IMR-90 (cell line): ENCODE measurements around the gene RFPL4AL1. TPM values are rescaled to one million over a fixed set of nuclear protein-coding genes. Genes with fewer than 3 reads are reported as not detected.
"Not testable (repeated sequence)": the region's sequence is repeated elsewhere in the genome, so short reads cannot be mapped to it uniquely, and the experiment has no call there.

ENCODE experiments used
- ATAC-seq: fragments of 200-7000 bp; cut with Tn5 transposase; 2 replicates; pipeline ENCODE4 v1.9.1; 2020; ENCODE audit warnings: low read depth, mild to moderate bottlenecking, moderate library complexity
- Bru-seq: library from RNA; stranded (reverse); fragments of 400-500 nt; gene quantifications from one replicate; lab custom pipeline; 2021; lab: Mats Ljungman, UMichigan
- BruChase-seq, 2 experiments: library from RNA; stranded (reverse); fragments of 400-500 nt; gene quantifications; one replicate each; lab custom pipeline; 2021; lab: Mats Ljungman, UMichigan
- BruUV-seq: library from RNA; stranded (reverse); fragments of 400-500 nt; replicated peaks from 2 replicates; lab custom pipeline; 2021; lab: Mats Ljungman, UMichigan
- CTCF ChIA-PET: fragments of 300-600 bp; formaldehyde crosslinking; extraction: SDS; loops from one replicate; lab custom pipeline; 2021; ENCODE audit warnings: antibody characterized with exemption; lab: Yijun Ruan, JAX
- POLR2A ChIA-PET: fragments of 300-600 bp; sonication (Branson Sonifier 250); formaldehyde crosslinking; loops from one replicate; lab custom pipeline; 2022; ENCODE audit warnings: antibody characterized with exemption; ENCODE audit not compliant: unreplicated experiment; lab: Charles Lee
- DNase-seq: peaks from one replicate; pipeline ENCODE4 v3.0.0; 2013
- H2AFZ ChIP-seq: replicated peaks from 2 replicates; pipeline ENCODE3; 2013; ENCODE audit warnings: low read length, mild to moderate bottlenecking; ENCODE audit not compliant: poor library complexity
- H2AK5ac ChIP-seq: 2 replicates; pipeline ENCODE4 v1.6.1; 2013; ENCODE audit warnings: low read depth, low read length, inconsistent platforms
- H2AK9ac ChIP-seq: replicated peaks from 2 replicates; pipeline ENCODE3; 2013; ENCODE audit warnings: mild to moderate bottlenecking, low read depth, low read length, moderate library complexity; ENCODE audit not compliant: poor library complexity
- H2BK120ac ChIP-seq: 2 replicates; pipeline ENCODE4 v1.6.1; 2013; ENCODE audit warnings: low read depth, low read length, inconsistent platforms
- H2BK15ac ChIP-seq: 3 replicates; pipeline ENCODE4 v1.6.1; 2013; ENCODE audit warnings: low read depth, low read length, inconsistent platforms
- H2BK20ac ChIP-seq: 2 replicates; pipeline ENCODE4 v1.6.1; 2013; ENCODE audit warnings: low read depth, mild to moderate bottlenecking, inconsistent platforms, low read length, moderate library complexity
- H2BK5ac ChIP-seq: 2 replicates; pipeline ENCODE4 v1.6.1; 2013; ENCODE audit warnings: mild to moderate bottlenecking, low read depth, low read length, inconsistent platforms; ENCODE audit not compliant: poor library complexity, severe bottlenecking
- H3K14ac ChIP-seq: replicated peaks from 2 replicates; pipeline ENCODE4 v1.6.1; 2013; ENCODE audit warnings: low read depth, low read length, inconsistent platforms
- H3K18ac ChIP-seq: 2 replicates; pipeline ENCODE4 v1.6.1; 2013; ENCODE audit warnings: low read depth, low read length, control low read depth
- H3K23ac ChIP-seq: 2 replicates; pipeline ENCODE4 v1.6.1; 2013; ENCODE audit warnings: low read depth, low read length, inconsistent platforms
- H3K27ac ChIP-seq: 2 replicates; pipeline ENCODE4 v1.5.1; 2013; ENCODE audit warnings: mild to moderate bottlenecking, control low read depth, low read length; ENCODE audit not compliant: insufficient read depth
- H3K27me3 ChIP-seq: 2 replicates; pipeline ENCODE4 v1.6.1; 2013; ENCODE audit warnings: low read length; ENCODE audit not compliant: control insufficient read depth, insufficient read depth
- H3K36me3 ChIP-seq: 2 replicates; pipeline ENCODE4 v1.6.1; 2013; ENCODE audit warnings: low read length, mixed read lengths; ENCODE audit not compliant: control insufficient read depth, insufficient read depth
- H3K4ac ChIP-seq: 2 replicates; pipeline ENCODE4 v1.6.1; 2013; ENCODE audit warnings: low read depth, low read length, inconsistent platforms
- H3K4me1 ChIP-seq: 2 replicates; pipeline ENCODE4 v1.6.1; 2013; ENCODE audit warnings: low read length, mixed read lengths; ENCODE audit not compliant: control insufficient read depth, insufficient read depth
- H3K4me2 ChIP-seq: 2 replicates; pipeline ENCODE4 v1.6.1; 2013; ENCODE audit warnings: low read depth, mild to moderate bottlenecking, control low read depth, low read length, moderate library complexity
- H3K4me3 ChIP-seq: 2 replicates; pipeline ENCODE4 v1.5.1; 2013; ENCODE audit warnings: low read depth, mild to moderate bottlenecking, control low read depth, low read length, moderate library complexity; ENCODE audit not compliant: insufficient read depth
- H3K56ac ChIP-seq: 2 replicates; pipeline ENCODE4 v1.6.1; 2013; ENCODE audit warnings: low read length, inconsistent platforms; ENCODE audit not compliant: insufficient read depth; ENCODE audit errors: extremely low read depth
- H3K79me1 ChIP-seq, 2 experiments: 2 replicates each; pipeline ENCODE4 v1.6.1; 2013; ENCODE audit warnings: low read length in 2 of 2, inconsistent platforms in 1 of 2, low read depth in 1 of 2
- H3K9ac ChIP-seq: 2 replicates; pipeline ENCODE4 v1.6.1; 2013; ENCODE audit warnings: low read depth, low read length, control low read depth
- H3K9me1 ChIP-seq: 2 replicates; pipeline ENCODE4 v1.6.1; 2013; ENCODE audit warnings: low read length, inconsistent platforms; ENCODE audit not compliant: insufficient read depth
- H3K9me3 ChIP-seq: 2 replicates; pipeline ENCODE4 v1.6.1; 2013; ENCODE audit warnings: low read length; ENCODE audit not compliant: control insufficient read depth, insufficient read depth
- H4K20me1 ChIP-seq: 2 replicates; pipeline ENCODE4 v1.6.1; 2013; ENCODE audit warnings: low read length, inconsistent platforms; ENCODE audit not compliant: insufficient read depth
- H4K5ac ChIP-seq: 2 replicates; pipeline ENCODE4 v1.6.1; 2013; ENCODE audit warnings: mild to moderate bottlenecking, low read depth, low read length, control low read depth
- H4K8ac ChIP-seq, 2 experiments: 2 replicates each; pipeline ENCODE4 v1.6.1; 2013; ENCODE audit warnings: low read depth in 2 of 2, low read length in 2 of 2, control low read depth in 1 of 2, inconsistent platforms in 1 of 2
- H4K91ac ChIP-seq: 2 replicates; pipeline ENCODE4 v1.6.1; 2013; ENCODE audit warnings: low read depth, low read length, inconsistent platforms; ENCODE audit not compliant: insufficient read depth
- WGBS, 2 experiments: methylation state at CpG; one replicate each; pipeline versions ENCODE4 v1.1.5 to v1.1.7; 2013; ENCODE audit warnings: missing lambda C conversion rate in 2 of 2; ENCODE audit not compliant: insufficient read length in 1 of 2; ENCODE audit errors: extremely low coverage in 2 of 2; 5-methylcytosine and 5-hydroxymethylcytosine counted together
- dilution Hi-C: fragments of 300-500 bp; cut with HindIII; formaldehyde crosslinking; loops from one replicate; pipeline ENCODE4 v1.14.3; 2018; ENCODE audit warnings: low sequenced_read_pairs; ENCODE audit not compliant: unreplicated experiment
- in situ Hi-C: fragments of 300-500 bp; cut with MboI; formaldehyde crosslinking; loops from 3 replicates; pipeline ENCODE4 v1.14.3; 2019; ENCODE audit warnings: low sequenced_read_pairs, inconsistent platforms, mixed read lengths
- intact Hi-C: fragments of 100-400 bp; cut with micrococcal nuclease; formaldehyde crosslinking; loops from 2 replicates; pipeline ENCODE4 v1.10.0; 2022
- long read RNA-seq: library from polyadenylated mRNA; unstranded; transcript quantifications from one replicate; pipeline ENCODE4 v2.0.0, GENCODE V29; 2021; ENCODE audit not compliant: unreplicated experiment
- polyA plus RNA-seq, 3 experiments: library from polyadenylated mRNA; depleted of rRNA; stranded (reverse); fragments of >200 nt; gene quantifications; 2 replicates each; pipeline ENCODE4 v1.2.3, GENCODE V29; 2012; ENCODE audit warnings: low replicate concordance in 1 of 3
- total RNA-seq: library from RNA; depleted of rRNA; stranded (reverse); fragments of >200 nt; gene quantifications from 2 replicates; pipeline ENCODE4 v1.2.3, GENCODE V29; 2012; rRNA removed

The RFPL4AL1 gene
- total RNA-seq: not detected in 2 replicates
- not detected in 2 replicates for polyA plus RNA-seq (2012; rRNA removed)
- not detected in 2 replicates for polyA plus RNA-seq (2012; cell fraction: cytosol; rRNA removed)
- not detected in 2 replicates for polyA plus RNA-seq (2012; cell fraction: nucleus; rRNA removed; ENCODE audit: low replicate concordance)
- not detected for Bru-seq, nascent RNA
- BruChase-seq, experiment 1, labeled RNA remaining after a 6-hour chase: not detected
- not detected for BruChase-seq, experiment 2, labeled RNA remaining after a 2-hour chase
- long read RNA-seq: 0 reads

GRCh38 chr19:55768818-55769217, at the start of gene RFPL4AL1:
Gene RFPL4AL1 (plus strand): TSS chr19:55769118. CDS start chr19:55771805, 2,687 bp downstream.
- H3K23ac ChIP-seq, ATAC-seq, H4K8ac ChIP-seq, H2AK5ac ChIP-seq, H3K18ac ChIP-seq, H2AFZ ChIP-seq, in situ Hi-C loops, dilution Hi-C loops, H3K27me3 ChIP-seq, H3K4me3 ChIP-seq, H4K5ac ChIP-seq, H2BK15ac ChIP-seq, H2BK120ac ChIP-seq, H2BK5ac ChIP-seq, POLR2A ChIA-PET, H3K27ac ChIP-seq, H3K36me3 ChIP-seq, CTCF ChIA-PET, BruUV-seq, H3K79me1 ChIP-seq, H4K91ac ChIP-seq, H3K14ac ChIP-seq, H3K4me1 ChIP-seq, H3K4ac ChIP-seq, H3K56ac ChIP-seq, H3K4me2 ChIP-seq, H2BK20ac ChIP-seq, H3K9me3 ChIP-seq, H2AK9ac ChIP-seq, H3K9me1 ChIP-seq, DNase-seq, intact Hi-C loops, H3K9ac ChIP-seq, H4K20me1 ChIP-seq: not testable (repeated sequence)
- WGBS, 2 experiments: no CpG with 5 or more reads among the region's 6 CpGs
